Mesothelial cell of epicardium (in vitro differentiated cells): ENCODE data around the gene ANKRD33B. TPM values are rescaled to one million over a fixed set of nuclear protein-coding genes. Genes with fewer than 3 reads are reported as not detected.

Experiments used
- DNase-seq, 2 experiments: peaks; one replicate each; pipeline ENCODE4 v3.0.0; 2021; ENCODE audit warnings: low spot score in 2 of 2; ENCODE audit not compliant: unreplicated experiment in 2 of 2
- H3K27ac Mint-ChIP-seq: 2 replicates; pipeline ENCODE4 v1.8.0; 2021; ENCODE audit warnings: mixed read lengths
- H3K27me3 Mint-ChIP-seq: 2 replicates; pipeline ENCODE4 v1.8.0; 2021; ENCODE audit warnings: low read depth, mixed read lengths
- H3K36me3 Mint-ChIP-seq: 2 replicates; pipeline ENCODE4 v1.8.0; 2021; ENCODE audit warnings: mixed read lengths
- H3K4me1 Mint-ChIP-seq: 2 replicates; pipeline ENCODE4 v1.8.0; 2021; ENCODE audit warnings: mixed read lengths
- H3K4me3 Mint-ChIP-seq: 2 replicates; pipeline ENCODE4 v1.8.0; 2021; ENCODE audit warnings: mild to moderate bottlenecking, moderate library complexity, mixed read lengths
- H3K9me3 Mint-ChIP-seq: 2 replicates; pipeline ENCODE4 v1.8.0; 2021; ENCODE audit warnings: mixed read lengths
- CTCF ChIP-seq: fragments of 200-600 bp; sonication (generic); IDR thresholded peaks from one replicate; pipeline ENCODE4 v1.5.0; 2021; ENCODE audit warnings: antibody characterized with exemption; ENCODE audit not compliant: unreplicated experiment
- total RNA-seq: library from RNA; stranded (reverse); gene quantifications from 3 replicates; pipeline ENCODE4 v1.2.1, GENCODE V29; 2021

Gene ANKRD33B
- total RNA-seq, 1 donor from 2014 or later, result 3.8 TPM

- Mint-ChIP-seq H3K27me3 (no peaks in the 10 kb centered on the region), H3K36me3 (no peaks in the 10 kb centered on the region), H3K4me3 (no peak overlapping the region), H3K27ac (no peak overlapping the region), H3K9me3 (no peaks in the 10 kb centered on the region), H3K4me1 (peaks cover 7% of the 10 kb centered on the region)
- TF ChIP-seq CTCF, result no peak
- no peak for DNase-seq
Observed at GRCh38 chr5:10612251-10612650, 48.4 kb downstream of the ANKRD33B start.

- Mint-ChIP-seq H3K4me1 (no peaks in the 10 kb centered on the region), H3K27me3 (no peaks in the 10 kb centered on the region), H3K36me3 (peaks cover 8% of the 10 kb centered on the region), H3K9me3 (peaks cover 10% of the 10 kb centered on the region), H3K27ac (no peak overlapping the region), H3K4me3 (no peak overlapping the region)
- DNase-seq, result no peak
- no peak for TF ChIP-seq CTCF
Observed at GRCh38 chr5:10615693-10616092, 51.8 kb downstream of the ANKRD33B start.

GRCh38 chr5:10617103-10617502, 53.2 kb downstream of the ANKRD33B start:
- H3K36me3 Mint-ChIP-seq, result peaks cover 13% of the 10 kb centered on the region
- no peak overlapping the region for H3K27ac Mint-ChIP-seq
- DNase-seq, result no peak
- peaks cover 23% of the 10 kb centered on the region for H3K9me3 Mint-ChIP-seq
- no peak for TF ChIP-seq CTCF
- H3K4me1 Mint-ChIP-seq, result no peaks in the 10 kb centered on the region
- H3K4me3 Mint-ChIP-seq, result no peak overlapping the region
- no peaks in the 10 kb centered on the region for H3K27me3 Mint-ChIP-seq

- DNase-seq, result no peak
- no peaks in the 10 kb centered on the region for H3K4me1 Mint-ChIP-seq
- peaks cover 23% of the 10 kb centered on the region for H3K9me3 Mint-ChIP-seq
- H3K4me3 Mint-ChIP-seq, result no peak overlapping the region
- no peak for TF ChIP-seq CTCF
- H3K27ac Mint-ChIP-seq, result no peak overlapping the region
- H3K36me3 Mint-ChIP-seq, result peaks cover 13% of the 10 kb centered on the region
- no peaks in the 10 kb centered on the region for H3K27me3 Mint-ChIP-seq
Observed at GRCh38 chr5:10618311-10618710, 54.4 kb downstream of the ANKRD33B start.

- no peak overlapping the region for H3K27ac Mint-ChIP-seq
- H3K36me3 Mint-ChIP-seq, result peaks cover 13% of the 10 kb centered on the region
- H3K27me3 Mint-ChIP-seq, result no peaks in the 10 kb centered on the region
- no peak for DNase-seq
- H3K4me1 Mint-ChIP-seq, result peaks cover 2% of the 10 kb centered on the region
- peaks cover 23% of the 10 kb centered on the region for H3K9me3 Mint-ChIP-seq
- no peak for TF ChIP-seq CTCF
- H3K4me3 Mint-ChIP-seq, result no peak overlapping the region
Observed at GRCh38 chr5:10619649-10620048, 55.8 kb downstream of the ANKRD33B start.

GRCh38 chr5:10620346-10620745, 56.5 kb downstream of the ANKRD33B start:
- Mint-ChIP-seq H3K4me3 (no peak overlapping the region), H3K27ac (no peak overlapping the region), H3K36me3 (peaks cover 13% of the 10 kb centered on the region), H3K27me3 (no peaks in the 10 kb centered on the region), H3K9me3 (peaks cover 23% of the 10 kb centered on the region), H3K4me1 (peaks cover 2% of the 10 kb centered on the region)
- no peak for TF ChIP-seq CTCF
- no peak for DNase-seq
